Coronary artery (tissue), 2 donors: ENCODE results near the gene ACSL3.

Source experiments
- DNase-seq: peaks from one replicate; pipeline ENCODE4 v3.0.0-alpha.2; 2017; ENCODE audit warnings: low spot score
- H3K27ac ChIP-seq, 2 donors: fragments of 200-600 bp; sonication (generic); one replicate each; pipeline ENCODE4 v1.5.1; 2016 to 2019
- H3K4me3 ChIP-seq: fragments of 200-600 bp; sonication (generic); 2 replicates; pipeline ENCODE4 v1.5.1; 2016; ENCODE audit warnings: mild to moderate bottlenecking, moderate library complexity
- TF ChIP-seq, protein P1 (sequence below): fragments of 200-600 bp; sonication (generic); IDR thresholded peaks from one replicate; pipeline ENCODE4 v1.5.1; 2019; ENCODE audit warnings: antibody characterized with exemption

The ACSL3 gene

DNA sequence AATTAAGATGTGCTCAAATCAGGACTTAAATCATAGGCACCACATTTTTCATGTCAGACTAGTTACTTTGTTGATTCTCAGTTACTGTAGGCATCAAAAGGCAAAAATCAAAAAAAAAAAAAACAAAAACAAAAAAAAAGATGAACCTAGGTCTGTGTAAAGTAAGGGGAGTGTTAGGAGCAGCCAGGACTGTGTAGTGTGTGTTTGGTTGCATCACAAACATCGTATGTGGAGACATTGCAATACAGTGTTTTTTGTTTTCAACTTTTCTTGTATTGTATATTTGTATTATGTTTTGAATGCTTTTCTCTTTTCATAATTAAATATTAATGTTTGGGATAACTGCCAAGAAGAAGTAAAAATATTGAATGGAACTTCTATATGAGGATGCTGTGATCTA, 82.1 kb downstream of the ACSL3 start:
- no peak for DNase-seq
- TF ChIP-seq, protein P1, sequence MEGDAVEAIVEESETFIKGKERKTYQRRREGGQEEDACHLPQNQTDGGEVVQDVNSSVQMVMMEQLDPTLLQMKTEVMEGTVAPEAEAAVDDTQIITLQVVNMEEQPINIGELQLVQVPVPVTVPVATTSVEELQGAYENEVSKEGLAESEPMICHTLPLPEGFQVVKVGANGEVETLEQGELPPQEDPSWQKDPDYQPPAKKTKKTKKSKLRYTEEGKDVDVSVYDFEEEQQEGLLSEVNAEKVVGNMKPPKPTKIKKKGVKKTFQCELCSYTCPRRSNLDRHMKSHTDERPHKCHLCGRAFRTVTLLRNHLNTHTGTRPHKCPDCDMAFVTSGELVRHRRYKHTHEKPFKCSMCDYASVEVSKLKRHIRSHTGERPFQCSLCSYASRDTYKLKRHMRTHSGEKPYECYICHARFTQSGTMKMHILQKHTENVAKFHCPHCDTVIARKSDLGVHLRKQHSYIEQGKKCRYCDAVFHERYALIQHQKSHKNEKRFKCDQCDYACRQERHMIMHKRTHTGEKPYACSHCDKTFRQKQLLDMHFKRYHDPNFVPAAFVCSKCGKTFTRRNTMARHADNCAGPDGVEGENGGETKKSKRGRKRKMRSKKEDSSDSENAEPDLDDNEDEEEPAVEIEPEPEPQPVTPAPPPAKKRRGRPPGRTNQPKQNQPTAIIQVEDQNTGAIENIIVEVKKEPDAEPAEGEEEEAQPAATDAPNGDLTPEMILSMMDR: no peak
- Histone ChIP-seq H3K4me3 (no peak overlapping the region), H3K27ac (no peak overlapping the region)

DNA sequence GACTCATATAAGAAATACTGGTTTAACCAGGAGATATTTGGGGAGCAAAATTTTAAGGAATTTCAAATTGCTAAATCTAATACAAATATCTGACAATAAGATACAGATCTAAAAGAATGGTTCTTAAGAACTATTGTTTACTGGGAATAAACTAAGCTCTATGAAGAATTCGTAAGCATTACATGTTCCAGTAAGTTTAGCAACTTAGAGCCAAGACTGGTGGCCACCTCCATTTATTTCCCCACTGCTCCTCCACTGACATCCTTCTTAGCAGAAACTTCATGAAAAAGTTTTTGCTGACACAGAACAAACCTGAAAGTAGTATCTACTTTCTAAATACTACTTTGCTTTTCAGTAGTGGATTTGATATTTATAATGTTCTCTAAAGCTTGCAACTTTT, 83.0 kb downstream of the ACSL3 start:
- TF ChIP-seq, protein P1: no peak
- no peak overlapping the region for H3K27ac ChIP-seq
- H3K4me3 ChIP-seq: no peak overlapping the region
- no peak for DNase-seq

DNA sequence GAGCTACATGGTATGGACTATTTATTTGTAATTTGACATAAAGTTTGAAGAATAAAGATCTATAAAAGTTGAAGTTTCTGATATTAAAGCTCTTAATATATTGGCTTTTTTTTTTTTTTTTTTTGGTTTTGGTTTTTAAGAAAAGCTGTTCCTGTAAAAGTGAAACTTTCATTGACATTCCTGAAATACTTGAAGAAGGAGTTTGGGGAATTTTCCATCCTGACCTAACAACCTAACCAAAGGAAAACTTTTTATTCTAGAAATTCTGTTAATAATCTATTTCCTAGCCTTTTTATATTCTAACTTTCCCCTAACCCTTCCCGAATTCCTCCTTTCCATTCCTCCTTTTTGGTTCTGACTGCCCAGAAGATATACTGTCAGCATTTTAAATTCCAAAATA, 83.7 kb downstream of the ACSL3 start:
- DNase-seq: no peak
- Histone ChIP-seq H3K4me3 (no peak overlapping the region), H3K27ac (no peak overlapping the region)
- TF ChIP-seq, protein P1: no peak

DNA sequence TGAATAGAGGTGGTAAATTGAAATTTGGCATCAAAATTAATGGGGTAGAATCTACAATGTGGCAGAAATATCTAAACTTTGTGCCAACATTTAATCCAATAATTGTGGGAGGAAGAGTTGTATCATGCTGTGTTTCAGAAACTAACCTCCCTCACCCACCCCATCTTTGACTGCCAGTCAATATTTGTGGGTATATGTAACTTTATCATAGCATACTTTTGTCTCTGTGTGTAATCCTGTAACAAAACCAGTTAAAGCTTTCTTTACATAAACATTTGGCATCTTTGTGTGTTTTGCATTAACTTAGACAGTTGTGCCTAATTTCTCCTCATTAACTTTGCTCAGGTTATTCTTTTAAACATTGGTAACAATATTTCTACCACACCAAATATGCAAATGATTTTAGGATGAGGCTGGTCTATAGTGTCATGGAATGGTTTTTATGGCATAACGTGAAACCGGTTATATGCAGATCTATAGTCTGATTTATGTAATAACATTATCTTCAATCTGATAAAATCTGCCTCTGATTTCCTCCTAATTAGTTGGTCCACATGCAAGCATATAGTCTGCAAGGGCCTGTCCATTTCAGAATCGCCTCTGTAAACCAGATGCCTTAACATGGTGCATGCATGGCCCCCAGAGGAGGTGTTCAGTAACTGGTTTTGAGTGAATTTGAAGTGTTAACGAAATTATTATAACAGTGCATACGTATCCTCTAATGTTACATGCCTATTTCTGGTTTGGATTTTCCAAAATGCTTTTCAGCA, 84.3 kb downstream of the ACSL3 start:
- DNase-seq: no peak
- TF ChIP-seq, protein P1: no peak
- H3K27ac ChIP-seq: no peak overlapping the region
- H3K4me3 ChIP-seq: no peak overlapping the region

DNA sequence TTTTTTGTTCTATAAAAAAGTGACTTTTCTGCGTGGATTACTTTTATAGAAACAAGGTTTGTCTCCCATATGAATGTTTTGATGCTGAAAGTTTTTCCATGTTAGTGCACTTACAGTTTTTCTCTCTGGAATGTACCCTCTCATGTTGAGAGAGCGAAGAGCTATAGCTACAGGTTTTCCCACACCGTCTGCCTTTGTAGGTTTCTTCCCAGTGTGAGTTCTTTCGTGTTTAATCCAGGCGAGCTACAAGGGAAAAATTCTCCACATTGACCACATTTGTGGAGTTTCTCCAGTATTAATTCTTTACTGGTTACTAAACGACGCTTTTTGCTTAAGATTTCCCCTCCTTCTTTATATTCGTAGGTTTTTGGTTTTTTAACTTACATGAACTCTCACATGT, 85.1 kb downstream of the ACSL3 start:
- TF ChIP-seq, protein P1: no peak
- no peak overlapping the region for H3K4me3 ChIP-seq
- no peak for DNase-seq
- H3K27ac ChIP-seq: no peak overlapping the region

- TF ChIP-seq, protein P1: no peak
- H3K27ac ChIP-seq: no peak overlapping the region
- H3K4me3 ChIP-seq: no peak overlapping the region
- DNase-seq: no peak
Observed at GRCh38 chr2:222946700-222947287, 86.0 kb downstream of the ACSL3 start.

DNA sequence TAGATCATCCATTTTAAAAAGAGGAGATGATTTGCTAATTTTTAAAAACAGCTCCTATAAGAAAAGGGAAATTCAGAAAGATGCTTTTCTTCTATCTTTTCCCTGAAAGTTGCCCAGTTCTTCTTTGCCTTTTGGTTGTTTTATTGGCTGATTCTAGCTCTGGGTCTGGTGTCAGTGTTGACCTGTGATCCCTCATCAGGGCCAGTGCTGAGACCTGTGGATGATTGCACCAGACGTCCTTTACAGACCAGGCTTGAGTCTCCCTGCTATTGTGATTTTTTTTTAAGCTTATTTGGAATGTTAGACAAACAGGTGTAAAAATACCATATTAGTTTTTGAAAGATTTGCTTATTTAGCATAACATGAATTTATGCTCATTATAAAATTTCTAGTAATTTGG, 88.2 kb downstream of the ACSL3 start:
- H3K27ac ChIP-seq: no peak overlapping the region
- no peak for DNase-seq
- no peak overlapping the region for H3K4me3 ChIP-seq
- TF ChIP-seq, protein P1: no peak
